ENCODE measurements around the gene PRRT4. TPM values are rescaled to one million over a fixed set of nuclear protein-coding genes. Genes with fewer than 3 reads are reported as not detected.

PRRT4 gene
- total RNA-seq, 1 experiment from 2014 or later: not detected

GRCh38 chr7:128347647-128348097 is 13.8 kb downstream of the PRRT4 start:
- DNase-seq (ENCODE audit: low read depth): peak; percentile 37

DNA sequence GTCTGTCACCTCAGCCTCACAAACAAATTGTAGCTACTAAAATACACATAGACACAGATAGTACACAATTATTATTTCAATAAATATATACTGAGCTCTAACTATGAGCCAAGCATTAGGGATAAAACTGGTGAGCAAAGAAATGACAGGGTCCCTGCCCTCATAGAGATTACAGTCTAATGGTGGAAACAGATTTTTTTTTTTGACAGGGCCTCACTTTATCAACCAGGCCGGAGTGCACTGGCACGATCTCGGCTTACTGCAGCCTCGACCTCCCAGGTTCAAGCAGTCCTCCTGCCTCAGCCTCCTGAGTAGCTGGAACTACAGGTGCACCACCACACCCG is 17.1 kb downstream of the PRRT4 start:
- DNase-seq (ENCODE audit: low read depth): no peak

DNA sequence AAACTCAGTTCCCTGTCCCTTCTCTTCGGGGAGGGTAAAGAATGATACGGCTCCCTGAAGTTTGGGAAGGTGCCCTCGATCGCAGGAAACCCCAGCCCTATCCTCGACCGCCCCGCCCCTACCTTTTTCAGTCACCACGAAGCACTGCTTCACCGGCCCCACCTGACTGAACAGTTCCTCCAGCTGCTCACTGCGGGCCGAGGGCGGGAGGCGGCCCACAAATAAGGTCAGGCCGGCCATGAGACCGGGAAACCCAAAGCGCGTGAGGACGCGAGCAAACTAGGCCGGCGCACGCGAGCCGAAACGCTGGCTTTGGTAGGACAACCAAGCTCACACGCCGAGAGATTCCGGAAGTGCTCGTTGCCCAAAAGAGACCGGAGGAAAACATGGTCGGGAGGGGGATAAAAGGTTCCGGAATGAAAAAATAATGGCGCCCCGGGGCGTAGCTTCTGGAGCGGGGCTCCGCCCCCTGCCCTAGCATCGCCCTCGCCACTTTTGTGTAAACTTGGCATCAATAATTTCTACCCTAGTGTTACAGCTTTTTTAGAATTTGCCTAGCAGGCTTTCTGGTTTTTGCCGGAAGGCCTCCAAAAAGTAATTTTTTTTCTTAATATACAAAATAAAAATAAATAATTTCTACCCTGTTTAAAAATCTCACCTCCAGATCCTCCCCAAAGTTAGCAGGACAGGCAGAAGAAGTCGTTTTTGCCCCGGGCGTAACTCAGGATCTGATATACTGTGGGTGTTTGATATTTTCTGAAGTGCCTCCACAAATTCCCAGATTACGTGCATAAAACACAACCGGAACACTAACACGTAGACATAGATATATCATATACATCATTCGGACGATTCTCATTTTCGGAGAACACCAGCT is 17.7 kb downstream of the PRRT4 start, which contains the start of gene RBM28:
Gene RBM28, minus strand, starts transcription at position 355 of the 877 bp plus-strand sequence. Its CDS starts 115 bp downstream, at position 240.
- DNase-seq (ENCODE audit: low read depth): peak; percentile 92

- DNase-seq (ENCODE audit: low read depth): no peak
Observed at GRCh38 chr7:128341733-128342132, 19.8 kb downstream of the PRRT4 start.

GRCh38 chr7:128335730-128336129 is 25.8 kb downstream of the PRRT4 start:
- DNase-seq (ENCODE audit: low read depth): no peak

GRCh38 chr7:128324368-128324680 is 37.2 kb downstream of the PRRT4 start:
- DNase-seq (ENCODE audit: low read depth): no peak

DNA sequence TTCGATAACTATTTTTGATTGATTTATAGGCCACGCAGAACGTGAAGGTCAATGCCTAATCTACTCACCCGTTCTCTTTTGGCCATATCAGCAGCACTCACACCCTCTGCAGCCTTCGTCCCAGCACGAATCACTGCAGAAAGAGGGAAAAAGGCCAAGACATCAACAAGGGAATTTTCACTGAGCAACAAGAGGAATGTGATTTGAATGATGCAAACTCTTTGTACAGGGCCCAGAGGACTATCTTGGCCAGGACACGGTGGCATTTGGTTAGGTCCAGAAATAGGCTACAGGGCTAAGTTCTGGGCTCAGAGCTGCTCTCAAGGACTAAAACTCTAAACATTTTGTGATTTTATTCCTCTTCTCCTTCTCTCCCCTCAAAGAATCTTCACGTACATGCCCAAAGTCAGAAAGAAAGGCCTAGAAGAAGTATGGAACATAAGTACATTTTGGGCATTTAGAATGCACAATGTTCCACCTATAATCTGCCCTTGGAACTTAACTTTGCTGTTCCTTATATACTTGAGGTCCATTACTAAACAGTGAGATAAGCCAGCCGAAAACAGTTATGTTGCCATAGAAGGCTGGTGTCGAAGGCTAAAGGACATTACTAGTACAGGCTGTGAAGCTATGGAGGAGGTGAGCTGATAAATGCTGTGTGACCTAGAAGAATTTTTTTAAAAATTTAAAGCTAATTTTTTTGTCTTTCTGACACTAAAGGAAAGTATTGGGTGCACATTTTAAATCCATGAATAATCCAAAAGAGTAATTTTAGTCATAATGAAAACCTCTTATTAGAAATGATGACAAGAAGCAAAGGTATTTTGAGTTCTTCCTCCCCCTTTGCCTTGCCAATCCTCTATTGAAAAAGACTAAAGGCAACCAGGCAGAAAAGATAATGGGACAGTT is 37.8 kb downstream of the PRRT4 start:
- no peak for DNase-seq (ENCODE audit: low read depth)

- no peak for DNase-seq (ENCODE audit: low read depth)
Observed at GRCh38 chr7:128323040-128323439, 38.5 kb downstream of the PRRT4 start.

GRCh38 chr7:128322040-128322643 is 39.3 kb downstream of the PRRT4 start:
- peak; percentile 68 for DNase-seq (ENCODE audit: low read depth)

- no peak for DNase-seq (ENCODE audit: low read depth)
Observed at GRCh38 chr7:128321044-128321422, 40.5 kb downstream of the PRRT4 start.

- DNase-seq (ENCODE audit: low read depth): no peak
Observed at GRCh38 chr7:128318691-128319090, 42.8 kb downstream of the PRRT4 start.

DNA sequence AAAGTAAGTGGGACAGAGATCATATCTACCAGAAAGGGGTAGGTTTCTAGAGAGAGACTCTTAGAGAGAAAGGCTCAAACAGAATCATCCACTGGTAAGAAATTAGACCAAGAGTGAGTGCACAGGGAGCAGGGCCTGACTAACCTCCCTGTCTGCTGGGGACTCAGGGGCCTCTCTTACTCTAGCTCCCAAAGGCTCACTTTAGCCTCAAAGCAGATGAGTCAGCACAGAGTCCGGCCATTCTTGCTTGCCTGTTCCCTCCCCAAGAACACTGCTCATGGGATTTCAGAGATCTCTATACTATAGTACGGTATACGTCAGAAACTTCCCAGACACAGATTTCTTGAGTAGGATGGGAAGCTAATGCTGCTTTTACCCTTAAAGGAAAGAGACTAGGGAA is 50.5 kb downstream of the PRRT4 start:
- peak; percentile 24 for DNase-seq (ENCODE audit: low read depth)

GRCh38 chr7:128310499-128310898 is 51.0 kb downstream of the PRRT4 start:
- DNase-seq (ENCODE audit: low read depth): no peak

DNA sequence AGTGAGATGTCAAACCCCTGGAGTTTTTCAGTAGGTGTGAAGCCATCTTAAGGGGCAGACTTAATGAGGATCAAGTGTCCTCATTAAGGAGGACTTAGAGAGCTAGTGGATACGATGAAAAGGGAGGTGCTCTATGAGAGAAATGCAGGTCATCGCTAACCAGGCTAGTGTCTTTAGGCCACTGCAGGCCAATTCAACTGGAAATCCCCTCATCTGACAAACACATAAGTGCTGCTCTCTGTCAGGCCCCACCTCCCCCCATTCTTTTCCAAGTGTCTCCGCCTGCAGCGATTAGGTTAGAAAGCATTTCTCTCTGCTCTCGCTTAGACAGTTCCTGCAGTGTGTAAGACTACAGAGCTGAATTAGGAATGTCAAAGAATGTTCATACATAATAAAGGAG is 51.5 kb downstream of the PRRT4 start:
- peak; percentile 30 for DNase-seq (ENCODE audit: low read depth)

DNA sequence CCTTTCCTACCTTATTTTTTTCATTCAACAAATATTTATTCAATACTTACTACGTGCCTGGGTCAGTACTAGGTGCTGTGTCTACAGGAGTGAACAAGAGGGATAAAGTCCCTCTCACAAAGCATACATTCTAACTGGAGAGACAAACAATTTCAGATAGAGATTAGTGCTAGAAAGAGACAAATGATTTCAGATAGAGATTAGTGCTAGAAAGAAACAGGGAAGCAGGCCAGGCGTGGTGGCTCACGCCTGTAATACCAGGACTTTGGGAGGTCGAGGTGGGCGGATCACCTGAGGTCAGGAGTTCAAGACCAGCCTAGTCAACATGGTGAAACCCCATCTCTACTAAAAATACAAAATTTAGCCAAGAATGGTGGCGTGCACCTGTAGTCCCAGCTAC is 52.4 kb downstream of the PRRT4 start:
- no peak for DNase-seq (ENCODE audit: low read depth)

GRCh38 chr7:128307061-128307460 is 54.4 kb downstream of the PRRT4 start:
- no peak for DNase-seq (ENCODE audit: low read depth)

GRCh38 chr7:128304212-128304611 is 57.3 kb downstream of the PRRT4 start:
- peak; percentile 64 for DNase-seq (ENCODE audit: low read depth)

- no peak for DNase-seq (ENCODE audit: low read depth)
Observed at GRCh38 chr7:128303643-128304042, 57.8 kb downstream of the PRRT4 start.

- no peak for DNase-seq (ENCODE audit: low read depth)
Observed at GRCh38 chr7:128303133-128303532, 58.4 kb downstream of the PRRT4 start.

DNA sequence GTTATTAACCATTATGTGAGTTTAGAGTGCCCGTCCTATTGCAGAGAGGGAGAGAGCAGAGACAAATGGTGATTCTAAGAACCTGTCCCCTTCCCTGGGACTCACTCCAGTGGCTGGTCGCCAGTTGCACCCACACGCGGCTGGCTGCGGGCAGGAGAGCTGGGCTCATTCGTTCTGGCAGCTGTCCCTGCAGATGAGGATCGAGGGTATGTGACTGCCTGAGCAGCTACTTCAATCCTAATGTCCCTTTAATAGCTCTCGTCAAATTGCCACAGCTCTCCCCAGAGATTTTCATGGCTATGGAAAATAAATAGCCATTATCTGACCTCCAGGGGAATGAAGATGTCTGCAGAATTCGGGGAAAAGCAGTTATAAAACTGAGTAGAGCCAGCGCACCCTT is 59.4 kb downstream of the PRRT4 start:
- DNase-seq (ENCODE audit: low read depth): no peak

All from RPMI7951 (cell line).